Upper lobe of left lung (tissue), 4 donors: ENCODE results near the gene PLIN3.
"Not testable (repeated sequence)": the region's sequence is repeated elsewhere in the genome, so short reads cannot be mapped to it uniquely, and the experiment has no call there.

Experiments used
- EP300 ChIP-seq, 4 donors: sonication (generic); formaldehyde crosslinking; IDR thresholded peaks; one replicate each; pipeline ENCODE4 v1.5.1; 2017; ENCODE audit warnings: antibody characterized with exemption in 4 of 4, control low read depth in 2 of 4
- POLR2A ChIP-seq, 4 donors: fragments of 450-650 bp; IDR thresholded peaks; one replicate each; pipeline ENCODE4 v1.5.1; 2016 to 2017; ENCODE audit warnings: antibody characterized with exemption in 4 of 4, mild to moderate bottlenecking in 2 of 4
- TF ChIP-seq, protein P1 (sequence below), 6 experiments: fragments of 450-650 bp in 4 of 6; fragments of 200-600 bp in 2 of 6; sonication (generic) in 2 of 6; IDR thresholded peaks; one replicate each; pipeline ENCODE4 v1.5.1; 2016 to 2019; ENCODE audit warnings: antibody characterized with exemption in 6 of 6

DNA sequence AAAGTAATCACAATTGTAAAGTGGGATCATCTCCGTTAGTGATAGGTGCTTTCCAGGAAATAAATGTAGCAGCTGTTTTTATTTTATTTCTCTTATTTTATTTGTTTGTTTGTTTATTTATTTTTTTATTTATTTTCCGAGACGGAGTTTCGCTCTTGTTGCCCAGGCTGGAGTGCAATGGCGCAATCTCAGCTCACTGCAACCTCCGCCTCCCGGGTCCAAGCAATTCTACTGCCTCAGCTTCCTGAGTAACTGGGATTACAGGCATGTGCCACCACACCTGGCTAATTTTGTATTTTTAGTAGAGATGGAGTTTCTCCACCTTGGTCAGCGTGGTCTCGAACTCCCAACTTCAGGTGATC lies 35.5 kb downstream of the PLIN3 start:
- TF ChIP-seq, protein P1, sequence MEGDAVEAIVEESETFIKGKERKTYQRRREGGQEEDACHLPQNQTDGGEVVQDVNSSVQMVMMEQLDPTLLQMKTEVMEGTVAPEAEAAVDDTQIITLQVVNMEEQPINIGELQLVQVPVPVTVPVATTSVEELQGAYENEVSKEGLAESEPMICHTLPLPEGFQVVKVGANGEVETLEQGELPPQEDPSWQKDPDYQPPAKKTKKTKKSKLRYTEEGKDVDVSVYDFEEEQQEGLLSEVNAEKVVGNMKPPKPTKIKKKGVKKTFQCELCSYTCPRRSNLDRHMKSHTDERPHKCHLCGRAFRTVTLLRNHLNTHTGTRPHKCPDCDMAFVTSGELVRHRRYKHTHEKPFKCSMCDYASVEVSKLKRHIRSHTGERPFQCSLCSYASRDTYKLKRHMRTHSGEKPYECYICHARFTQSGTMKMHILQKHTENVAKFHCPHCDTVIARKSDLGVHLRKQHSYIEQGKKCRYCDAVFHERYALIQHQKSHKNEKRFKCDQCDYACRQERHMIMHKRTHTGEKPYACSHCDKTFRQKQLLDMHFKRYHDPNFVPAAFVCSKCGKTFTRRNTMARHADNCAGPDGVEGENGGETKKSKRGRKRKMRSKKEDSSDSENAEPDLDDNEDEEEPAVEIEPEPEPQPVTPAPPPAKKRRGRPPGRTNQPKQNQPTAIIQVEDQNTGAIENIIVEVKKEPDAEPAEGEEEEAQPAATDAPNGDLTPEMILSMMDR (IDR thresholded peaks at IDR 0.05): not testable (repeated sequence)
- not testable (repeated sequence) for TF ChIP-seq EP300, POLR2A (IDR thresholded peaks at IDR 0.05)
